PC-9 (cell line): ENCODE results near the gene PROSER3. TPM values are rescaled to one million over a fixed set of nuclear protein-coding genes. Genes with fewer than 3 reads are reported as not detected.

ENCODE experiments used
- BruUV-seq: library from RNA; stranded (reverse); fragments of 400-500 nt; replicated peaks from 2 replicates; lab custom pipeline; 2021; lab: Mats Ljungman, UMichigan
- CTCF ChIA-PET: fragments of 300-600 bp; sonication (Branson Sonifier 250); formaldehyde crosslinking; loops from one replicate; lab custom pipeline; 2022; ENCODE audit warnings: antibody characterized with exemption; lab: Charles Lee
- POLR2A ChIA-PET: fragments of 300-600 bp; sonication (Branson Sonifier 250); formaldehyde crosslinking; loops from one replicate; lab custom pipeline; 2022; ENCODE audit warnings: antibody characterized with exemption; ENCODE audit not compliant: unreplicated experiment; lab: Charles Lee
- DNase-seq, 2 experiments: peaks; one replicate each; pipeline versions ENCODE4 v3.0.0 to v3.0.0-alpha.2; 2015 to 2022; ENCODE audit warnings: mixed read lengths in 1 of 2
- H2AFZ ChIP-seq: fragments of 200-600 bp; sonication (generic); 2 replicates; pipeline ENCODE4 v1.8.1; 2017; ENCODE audit warnings: antibody characterized with exemption
- H3F3A ChIP-seq: fragments of 200-600 bp; sonication (generic); 2 replicates; pipeline ENCODE4 v1.8.1; 2017; ENCODE audit warnings: antibody characterized with exemption, mild to moderate bottlenecking, low read depth; ENCODE audit not compliant: insufficient read depth
- H3K27ac ChIP-seq: fragments of 200-600 bp; sonication (generic); 2 replicates; pipeline ENCODE4 v1.6.1; 2016; ENCODE audit warnings: mixed run types
- H3K27me3 ChIP-seq: fragments of 200-600 bp; sonication (generic); 2 replicates; pipeline ENCODE4 v1.6.1; 2016; ENCODE audit warnings: low read depth, mixed run types; ENCODE audit not compliant: insufficient read depth
- H3K36me3 ChIP-seq: fragments of 200-600 bp; sonication (generic); 2 replicates; pipeline ENCODE4 v1.6.1; 2016; ENCODE audit warnings: low read depth, mixed run types
- H3K4me1 ChIP-seq: fragments of 200-600 bp; sonication (generic); replicated peaks from 2 replicates; pipeline ENCODE4 v1.6.1; 2016; ENCODE audit warnings: mixed run types; ENCODE audit not compliant: insufficient read depth
- H3K4me2 ChIP-seq: fragments of 200-600 bp; sonication (generic); 2 replicates; pipeline ENCODE4 v1.6.1; 2017; ENCODE audit warnings: mixed run types
- H3K4me3 ChIP-seq: fragments of 200-600 bp; sonication (generic); 2 replicates; pipeline ENCODE4 v1.6.1; 2016; ENCODE audit warnings: mixed run types
- H3K79me2 ChIP-seq: fragments of 200-600 bp; sonication (generic); 2 replicates; pipeline ENCODE4 v1.6.1; 2017; ENCODE audit warnings: low read depth, mixed run types
- H3K9me2 ChIP-seq: fragments of 200-600 bp; sonication (generic); 2 replicates; pipeline ENCODE4 v1.8.1; 2017; ENCODE audit warnings: mild to moderate bottlenecking; ENCODE audit not compliant: insufficient read depth
- H3K9me3 ChIP-seq: fragments of 200-600 bp; sonication (generic); 2 replicates; pipeline ENCODE4 v1.8.1; 2016; ENCODE audit warnings: low read depth; ENCODE audit not compliant: insufficient read depth
- H4K20me1 ChIP-seq: fragments of 200-600 bp; sonication (generic); 2 replicates; pipeline ENCODE4 v1.8.1; 2017; ENCODE audit not compliant: insufficient read depth
- CTCF ChIP-seq: fragments of 200-600 bp; sonication (generic); conservative IDR thresholded peaks from 2 replicates; pipeline ENCODE4 v1.6.1; 2017; ENCODE audit warnings: mixed run types, antibody characterized with exemption, mild to moderate bottlenecking, moderate library complexity
- EZH2 ChIP-seq: fragments of 200-600 bp; sonication (generic); IDR thresholded peaks from 2 replicates; pipeline ENCODE4 v1.8.0; 2017; ENCODE audit warnings: antibody characterized with exemption, low read depth
- intact Hi-C: fragments of 100-400 bp; cut with micrococcal nuclease; formaldehyde crosslinking; loops from one replicate; pipeline ENCODE4 v1.10.0; 2022; ENCODE audit not compliant: unreplicated experiment
- total RNA-seq: library from RNA; stranded (reverse); gene quantifications from 2 replicates; pipeline ENCODE4 v1.2.3, GENCODE V29; 2021

The PROSER3 gene
- total RNA-seq, 1 experiment from 2014 or later, result 52.2 TPM

- no peaks in the 10 kb centered on the region for H3K36me3 ChIP-seq
- peak within 1 kb of the TSS; percentile 85 for H3K4me3 ChIP-seq
- intact Hi-C loops, result loop anchor here (1.0 to 5.0 kb wide), 11 partner anchors 25 to 745 kb away; partner anchors contain the start of genes COX6B1, LIN37, PSENEN and U2AF1L4
- ChIA-PET POLR2A (no interaction called here), CTCF (interaction anchor here (0.5 kb wide), 1 partner anchor 182 kb away, joined by 4 read pairs; no protein-coding TSS in a partner anchor)
- H2AFZ ChIP-seq, result peak within 1 kb of the TSS; percentile 99
- H3K27me3 ChIP-seq, result no peaks in the 10 kb centered on the region
- no peaks in the 10 kb centered on the region for H3K9me3 ChIP-seq
- BruUV-seq, result no TSS peak
- H3K9me2 ChIP-seq, result no peaks in the 10 kb centered on the region
- DNase-seq, result peak in 1 of 2 experiments; percentile 96
- peaks cover 34% of the 10 kb centered on the region for H3K79me2 ChIP-seq
- H4K20me1 ChIP-seq, result peaks cover 14% of the 10 kb centered on the region
- peaks cover 6% of the 10 kb centered on the region; the same call in 1 of the 2 replicates for H3F3A ChIP-seq
- H3K4me1 ChIP-seq, result peaks cover 20% of the 10 kb centered on the region
- no peak for TF ChIP-seq EZH2
- no peak for TF ChIP-seq CTCF
- H3K4me2 ChIP-seq, result peak within 1 kb of the TSS; percentile 99
- peak within 1 kb of the TSS; percentile 45 for H3K27ac ChIP-seq
Measured at GRCh38 chr19:35717665-35718344, 40.2 kb upstream of the PROSER3 start, which contains the start of gene KMT2B. KMT2B (plus strand) TSS chr19:35718003; CDS start chr19:35718019, 16 bp downstream.

- no TSS peak for BruUV-seq
- POLR2A ChIA-PET, result interaction anchor here (0.6 to 0.7 kb wide), 3 partner anchors 18 to 455 kb away, joined by 4 read pairs; no protein-coding TSS in a partner anchor
- peaks cover 34% of the 10 kb centered on the region for H3K79me2 ChIP-seq
- no peak for TF ChIP-seq EZH2
- peaks cover 6% of the 10 kb centered on the region; the same call in 1 of the 2 replicates for H3F3A ChIP-seq
- H3K27ac ChIP-seq, result no peak overlapping the region
- no peaks in the 10 kb centered on the region for H3K27me3 ChIP-seq
- H3K4me1 ChIP-seq, result peaks cover 20% of the 10 kb centered on the region
- H3K4me3 ChIP-seq, result peak overlapping the region; percentile 79
- no peaks in the 10 kb centered on the region for H3K9me2 ChIP-seq
- H3K36me3 ChIP-seq, result no peaks in the 10 kb centered on the region
- H3K4me2 ChIP-seq, result peak overlapping the region; percentile 83
- peaks cover 14% of the 10 kb centered on the region for H4K20me1 ChIP-seq
- CTCF ChIA-PET, result no interaction called here
- peak overlapping the region; percentile 71; the same call in 1 of the 2 replicates for H2AFZ ChIP-seq
- intact Hi-C loops, result loop anchor here (5.0 kb wide), 1 partner anchor 401 kb away; no protein-coding TSS in a partner anchor
- peak in 1 of 2 experiments; percentile 29 for DNase-seq
- H3K9me3 ChIP-seq, result no peaks in the 10 kb centered on the region
Measured at GRCh38 chr19:35718345-35719041, 39.5 kb upstream of the PROSER3 start.

DNA sequence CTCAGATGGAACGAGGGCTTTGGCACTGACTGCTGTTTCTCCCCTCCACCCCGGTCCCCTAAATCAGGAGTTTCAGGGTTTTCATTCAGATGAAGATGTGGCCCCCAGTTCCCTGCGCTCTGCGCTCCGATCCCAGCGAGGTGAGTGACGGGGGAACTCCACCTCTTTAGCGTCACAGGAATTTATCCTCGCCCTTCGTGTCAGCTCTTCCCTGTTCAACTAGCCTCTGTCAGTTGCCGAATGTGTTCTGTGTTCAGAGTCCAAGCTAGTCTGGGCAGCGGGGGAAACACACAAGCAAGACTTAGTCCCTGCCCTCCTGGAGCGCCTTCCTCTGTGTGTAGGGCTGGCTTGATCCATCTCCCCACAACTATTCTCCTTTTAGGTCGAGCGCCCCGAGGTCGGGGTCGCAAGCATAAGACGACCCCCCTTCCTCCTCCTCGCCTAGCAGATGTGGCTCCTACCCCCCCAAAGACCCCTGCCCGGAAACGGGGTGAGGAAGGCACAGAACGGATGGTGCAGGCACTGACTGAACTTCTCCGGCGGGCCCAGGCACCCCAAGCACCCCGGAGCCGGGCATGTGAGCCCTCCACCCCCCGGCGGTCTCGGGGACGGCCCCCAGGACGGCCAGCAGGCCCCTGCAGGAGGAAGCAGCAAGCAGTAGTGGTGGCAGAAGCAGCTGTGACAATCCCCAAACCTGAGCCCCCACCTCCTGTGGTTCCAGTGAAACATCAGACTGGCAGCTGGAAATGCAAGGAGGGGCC, 38.4 kb upstream of the PROSER3 start:
- peaks cover 20% of the 10 kb centered on the region for H3K4me1 ChIP-seq
- intact Hi-C loops, result loop anchor here (5.0 kb wide), 1 partner anchor 402 kb away; no protein-coding TSS in a partner anchor

More for the DNA sequence above, 38.4 kb upstream of the PROSER3 start:
- no peaks in the 10 kb centered on the region for H3K9me2 ChIP-seq
- H3K4me2 ChIP-seq, result peak overlapping the region; percentile 83
- TF ChIP-seq CTCF, result no peak
- TF ChIP-seq EZH2, result no peak
- no TSS peak for BruUV-seq
- H3K4me3 ChIP-seq, result peak overlapping the region; percentile 79; the same call in 1 of the 2 replicates
- no peak for DNase-seq
- H3F3A ChIP-seq, result peaks cover 6% of the 10 kb centered on the region; the same call in 1 of the 2 replicates
- H3K79me2 ChIP-seq, result peaks cover 34% of the 10 kb centered on the region
- no peaks in the 10 kb centered on the region for H3K36me3 ChIP-seq
- no peaks in the 10 kb centered on the region for H3K9me3 ChIP-seq
- H4K20me1 ChIP-seq, result peaks cover 14% of the 10 kb centered on the region
- CTCF ChIA-PET, result no interaction called here
- H3K27me3 ChIP-seq, result no peaks in the 10 kb centered on the region
- POLR2A ChIA-PET, result interaction anchor here (0.6 kb wide), 1 partner anchor 456 kb away, joined by 4 read pairs; no protein-coding TSS in a partner anchor
- H3K27ac ChIP-seq, result no peak overlapping the region
- H2AFZ ChIP-seq, result no peak overlapping the region
